Measurements from ENCODE around the gene SKOR1.
A peak's percentile ranks its signal among the peaks of the same experiment; 100 is the strongest.

Gene SKOR1

GRCh38 chr15:67882487-67883233 is 57.4 kb downstream of the SKOR1 start:
- H3K36me3 ChIP-seq (ENCODE audit: insufficient read depth, low read length): no peaks in the 10 kb centered on the region
- no peaks in the 10 kb centered on the region for H3K9me3 ChIP-seq (ENCODE audit: control insufficient read depth, insufficient read depth, low read length)
- no peak overlapping the region for H3K9ac ChIP-seq (ENCODE audit: low read depth, low read length)
- peaks cover 13% of the 10 kb centered on the region for H3K4me1 ChIP-seq (ENCODE audit: insufficient read depth, low read length)

GRCh38 chr15:67883234-67883773 is 58.0 kb downstream of the SKOR1 start:
- Histone ChIP-seq H3K9me3 (ENCODE audit: control insufficient read depth, insufficient read depth, low read length) (no peaks in the 10 kb centered on the region), H3K9ac (ENCODE audit: low read depth, low read length) (no peak overlapping the region), H3K36me3 (ENCODE audit: insufficient read depth, low read length) (no peaks in the 10 kb centered on the region), H3K4me1 (ENCODE audit: insufficient read depth, low read length) (peaks cover 13% of the 10 kb centered on the region)

- Histone ChIP-seq H3K36me3 (ENCODE audit: insufficient read depth, low read length) (no peaks in the 10 kb centered on the region), H3K9me3 (ENCODE audit: control insufficient read depth, insufficient read depth, low read length) (no peaks in the 10 kb centered on the region), H3K9ac (ENCODE audit: low read depth, low read length) (peak overlapping the region; percentile 59; the same call in 1 of the 2 replicates), H3K4me1 (ENCODE audit: insufficient read depth, low read length) (peaks cover 13% of the 10 kb centered on the region)
Observed at GRCh38 chr15:67884009-67884408, 58.7 kb downstream of the SKOR1 start.

Data from ES-I3 (cell line).